GM19395 (cell line): ENCODE data around the gene FHL3.
"Not testable (repeated sequence)": the region's sequence is repeated elsewhere in the genome, so short reads cannot be mapped to it uniquely, and the experiment has no call there.

ENCODE experiments used
- ATAC-seq: cut with Tn5 transposase; IDR thresholded peaks from one replicate; pipeline ENCODE4 v1.9.1; 2021; ENCODE audit warnings: mild to moderate bottlenecking, moderate library complexity; ENCODE audit not compliant: unreplicated experiment

Gene FHL3

GRCh38 chr1:37995751-37996345 lies 9.5 kb downstream of the FHL3 start:
- peak; percentile 60 for ATAC-seq

- no peak for ATAC-seq
Observed at GRCh38 chr1:37994886-37995566, 10.3 kb downstream of the FHL3 start.

- peak; percentile 49 for ATAC-seq
Observed at GRCh38 chr1:37989361-37989930, 15.9 kb downstream of the FHL3 start.

GRCh38 chr1:37987679-37988078 lies 17.6 kb downstream of the FHL3 start:
- no peak for ATAC-seq

GRCh38 chr1:37983546-37983945 lies 21.8 kb downstream of the FHL3 start:
- ATAC-seq, result no peak

GRCh38 chr1:37978541-37978940 lies 26.8 kb downstream of the FHL3 start:
- no peak for ATAC-seq

- not testable (repeated sequence) for ATAC-seq
Observed at GRCh38 chr1:37975083-37975482, 30.2 kb downstream of the FHL3 start.

- ATAC-seq, result no peak
Observed at GRCh38 chr1:37974567-37974966, 30.7 kb downstream of the FHL3 start.

GRCh38 chr1:37973684-37974083 lies 31.6 kb downstream of the FHL3 start:
- not testable (repeated sequence) for ATAC-seq

- ATAC-seq, result no peak
Observed at GRCh38 chr1:37965301-37965700, 40.0 kb downstream of the FHL3 start.

- not testable (repeated sequence) for ATAC-seq
Observed at GRCh38 chr1:37964106-37964505, 41.2 kb downstream of the FHL3 start.

GRCh38 chr1:37958690-37959089 lies 46.6 kb downstream of the FHL3 start:
- no peak for ATAC-seq

- no peak for ATAC-seq
Observed at GRCh38 chr1:37955685-37956084, 49.6 kb downstream of the FHL3 start.

- no peak for ATAC-seq
Observed at GRCh38 chr1:37954316-37954971, 50.9 kb downstream of the FHL3 start.

GRCh38 chr1:37952738-37953137 lies 52.6 kb downstream of the FHL3 start:
- ATAC-seq, result no peak

- no peak for ATAC-seq
Observed at GRCh38 chr1:37951783-37952624, 53.3 kb downstream of the FHL3 start.

- ATAC-seq, result no peak
Observed at GRCh38 chr1:37951041-37951782, 54.1 kb downstream of the FHL3 start.

GRCh38 chr1:37949524-37950152 lies 55.7 kb downstream of the FHL3 start:
- no peak for ATAC-seq

- no peak for ATAC-seq
Observed at GRCh38 chr1:37948841-37949240, 56.5 kb downstream of the FHL3 start.

GRCh38 chr1:37948166-37948565 lies 57.1 kb downstream of the FHL3 start:
- ATAC-seq, result no peak
